HG03575 (cell line): Measurements from ENCODE around the gene ADCK1.
"Not testable (repeated sequence)": the region's sequence is repeated elsewhere in the genome, so short reads cannot be mapped to it uniquely, and the experiment has no call there.

Experiments used
- ATAC-seq: cut with Tn5 transposase; IDR thresholded peaks from one replicate; pipeline ENCODE4 v1.9.1; 2021; ENCODE audit not compliant: unreplicated experiment, insufficient number of reproducible peaks, low FRiP score; ENCODE audit errors: extremely low read depth

Gene ADCK1

GRCh38 chr14:77886010-77886409, 86.1 kb downstream of the ADCK1 start:
- ATAC-seq, result no peak

GRCh38 chr14:77888903-77889302, 89.0 kb downstream of the ADCK1 start:
- not testable (repeated sequence) for ATAC-seq

- no peak for ATAC-seq
These were observed 90.1 kb downstream of the ADCK1 start for GRCh38 chr14:77889971-77890442.

GRCh38 chr14:77890873-77891272, 91.0 kb downstream of the ADCK1 start:
- no peak for ATAC-seq

- ATAC-seq, result no peak
These were observed 92.5 kb downstream of the ADCK1 start for GRCh38 chr14:77892381-77892871.

GRCh38 chr14:77892890-77893484, 93.1 kb downstream of the ADCK1 start:
- no peak for ATAC-seq

- ATAC-seq, result no peak
These were observed 97.5 kb downstream of the ADCK1 start for GRCh38 chr14:77897374-77897773.

GRCh38 chr14:77902811-77903210, 102.9 kb downstream of the ADCK1 start:
- no peak for ATAC-seq

GRCh38 chr14:77903221-77903620, 103.3 kb downstream of the ADCK1 start:
- ATAC-seq, result no peak

GRCh38 chr14:77903937-77904617, 104.2 kb downstream of the ADCK1 start:
- ATAC-seq, result no peak

- ATAC-seq, result no peak
These were observed 106.5 kb downstream of the ADCK1 start for GRCh38 chr14:77906446-77906845.

- ATAC-seq, result no peak
These were observed 108.9 kb downstream of the ADCK1 start for GRCh38 chr14:77908847-77909246.

GRCh38 chr14:77909911-77910310, 110.0 kb downstream of the ADCK1 start:
- no peak for ATAC-seq

GRCh38 chr14:77910506-77910905, 110.6 kb downstream of the ADCK1 start:
- ATAC-seq, result no peak

- ATAC-seq, result no peak
These were observed 111.4 kb downstream of the ADCK1 start for GRCh38 chr14:77911356-77911755.

- no peak for ATAC-seq
These were observed 113.0 kb downstream of the ADCK1 start for GRCh38 chr14:77912754-77913556.

GRCh38 chr14:77914073-77914721, 114.3 kb downstream of the ADCK1 start:
- no peak for ATAC-seq

- not testable (repeated sequence) for ATAC-seq
These were observed 115.5 kb downstream of the ADCK1 start for GRCh38 chr14:77915390-77915789.

GRCh38 chr14:77917491-77918201, 117.7 kb downstream of the ADCK1 start:
- no peak for ATAC-seq
